Left lobe of liver (tissue), 2 donors: Measurements from ENCODE around the gene TMEM91. TPM values are rescaled to one million over a fixed set of nuclear protein-coding genes. Genes with fewer than 3 reads are reported as not detected.
A peak's percentile ranks its signal among the peaks of the same experiment; 100 is the strongest.
"Not testable (repeated sequence)": the region's sequence is repeated elsewhere in the genome, so short reads cannot be mapped to it uniquely, and the experiment has no call there.

Experiments used
- ATAC-seq: fragments of 200-7000 bp; cut with Tn5 transposase; one replicate; pipeline ENCODE4 v1.9.1; 2020; ENCODE audit warnings: mild to moderate bottlenecking, moderate library complexity
- DNase-seq: peaks from one replicate; pipeline ENCODE4 v3.0.0-alpha.2; 2020; ENCODE audit warnings: low spot score
- total RNA-seq: library from RNA; stranded (reverse); gene quantifications from one replicate; pipeline ENCODE4 v1.2.1, GENCODE V29; 2021
- donor health status: DM: no; HTN: no; CAD: no; lungs with moderate emphysema.
- donor health status: DM: no; HTN: yes; CAD: no.

The TMEM91 gene
- total RNA-seq, 1 donor from 2014 or later = 3.1 TPM

DNA sequence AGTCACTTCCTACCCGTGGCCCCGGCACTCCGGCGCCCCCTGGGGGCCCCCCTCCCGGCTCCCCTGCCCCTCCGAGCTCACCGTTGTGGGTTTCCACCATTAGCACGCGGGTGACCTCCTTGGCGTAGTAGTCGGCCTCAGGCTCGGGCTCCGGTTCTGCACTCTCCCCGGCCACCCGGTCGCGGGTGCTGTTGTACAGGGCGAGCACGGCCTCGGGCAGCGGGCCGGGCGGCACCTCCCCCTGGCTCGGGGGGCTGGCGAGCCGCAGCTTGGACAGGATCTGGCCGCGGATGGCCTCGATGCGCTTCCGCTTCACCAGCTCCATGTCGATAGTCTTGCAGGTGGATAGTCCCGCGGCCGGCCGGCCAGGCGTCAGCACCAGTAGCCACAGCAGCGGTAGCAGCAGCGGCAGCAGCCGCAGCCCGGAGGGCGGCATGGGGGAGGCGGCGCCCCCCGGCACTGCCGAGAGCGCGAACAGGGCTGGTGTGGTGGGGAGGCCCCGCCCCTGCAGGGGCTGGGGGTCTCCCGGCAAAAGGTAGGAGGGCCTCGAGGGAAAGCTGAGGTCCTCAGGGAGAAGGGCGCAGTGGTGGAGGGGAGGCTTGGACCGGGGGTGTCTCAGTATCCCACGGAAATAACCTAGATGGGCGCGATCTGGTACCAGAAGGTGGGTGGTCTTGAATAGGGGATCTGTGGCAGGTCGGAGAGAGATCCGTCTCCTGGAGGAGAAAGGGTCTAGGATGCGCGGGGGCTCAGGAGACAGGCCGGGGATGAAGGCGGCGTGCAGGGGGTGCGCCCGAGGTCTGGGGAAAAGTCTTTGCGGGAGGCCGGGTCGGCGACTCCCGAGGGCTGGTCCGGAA, 23.5 kb upstream of the TMEM91 start:
- DNase-seq = no peak
- peak; percentile 28 for ATAC-seq

DNA sequence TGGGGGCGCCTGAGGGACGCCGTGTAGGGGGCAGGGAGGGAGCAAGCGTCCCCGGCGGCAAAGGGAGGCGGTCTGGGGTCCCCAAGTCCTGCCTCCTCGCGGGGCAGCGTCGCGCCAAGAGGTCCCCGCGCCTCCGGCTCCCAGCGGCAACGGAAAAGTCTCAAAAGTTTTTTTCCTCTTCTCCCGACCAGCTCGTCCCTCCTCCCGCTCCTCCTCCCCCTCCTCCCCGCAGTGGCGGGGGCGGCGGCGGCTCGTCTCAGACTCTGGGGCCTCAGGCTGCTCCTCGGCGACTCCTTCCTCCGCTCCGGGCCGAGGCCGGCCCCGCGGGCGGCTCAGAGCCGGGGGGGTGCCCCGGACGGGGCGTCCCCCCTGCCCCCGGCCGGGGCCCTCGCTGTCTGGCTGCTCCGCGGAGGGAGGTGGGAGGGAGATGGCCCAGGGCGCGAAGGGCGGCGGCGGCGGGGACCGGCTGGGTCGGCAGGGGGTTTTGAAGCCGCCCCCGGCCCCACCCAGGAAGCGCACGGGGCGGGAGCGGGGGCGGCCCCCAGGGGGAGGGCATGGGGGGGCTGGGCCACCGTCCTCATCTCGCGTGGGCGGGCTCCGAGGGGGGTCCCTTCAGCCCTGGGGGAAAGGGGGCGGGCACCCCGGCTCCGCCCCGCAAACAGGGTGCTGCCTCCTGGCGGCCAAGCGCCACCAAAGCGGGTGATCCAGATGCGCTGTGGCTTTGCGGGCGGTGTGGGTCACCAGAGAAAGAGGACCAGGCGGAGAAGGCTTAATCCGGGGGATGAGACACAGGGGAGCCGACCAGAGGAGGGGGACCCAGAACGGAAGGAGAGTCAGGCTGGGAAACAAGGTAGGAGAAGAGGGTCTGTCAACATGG, 22.6 kb upstream of the TMEM91 start, which contains the start of gene TGFB1:
Gene TGFB1, minus strand, starts transcription at position 457 of the 877 bp plus-strand sequence. CDS start 878 bp downstream, outside the sequence.
- peak; percentile 78 for DNase-seq
- ATAC-seq = peak; percentile 78

DNA sequence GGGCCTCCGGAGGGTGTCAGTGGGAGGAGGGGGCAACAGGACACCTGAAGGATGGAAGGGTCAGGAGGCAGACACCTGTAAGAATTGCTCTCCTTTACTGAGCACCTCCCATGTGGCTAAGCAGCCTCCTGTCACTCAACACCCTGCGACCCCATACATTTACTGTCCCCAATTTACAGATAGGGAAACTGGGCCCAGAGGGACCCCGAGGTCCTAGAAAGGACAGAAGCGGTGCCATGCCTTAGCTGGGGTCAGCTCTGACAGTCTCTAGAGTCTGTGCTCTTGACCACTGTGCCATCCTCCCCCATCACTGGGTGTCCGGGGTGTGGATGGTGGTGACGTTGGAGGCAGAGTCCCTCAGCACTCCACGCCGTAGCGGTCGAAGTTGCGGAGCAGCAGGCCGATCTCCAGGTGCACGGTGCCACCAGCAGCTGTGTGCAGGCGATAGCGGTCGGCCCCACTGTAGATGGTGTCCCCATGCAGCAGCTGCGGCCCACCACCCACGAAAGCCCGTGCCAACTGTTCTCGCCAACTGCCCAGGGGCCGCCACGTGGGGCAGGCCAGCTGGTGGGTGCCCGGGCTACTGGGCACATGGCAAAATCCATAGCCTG, 21.9 kb upstream of the TMEM91 start:
- DNase-seq = no peak

DNA sequence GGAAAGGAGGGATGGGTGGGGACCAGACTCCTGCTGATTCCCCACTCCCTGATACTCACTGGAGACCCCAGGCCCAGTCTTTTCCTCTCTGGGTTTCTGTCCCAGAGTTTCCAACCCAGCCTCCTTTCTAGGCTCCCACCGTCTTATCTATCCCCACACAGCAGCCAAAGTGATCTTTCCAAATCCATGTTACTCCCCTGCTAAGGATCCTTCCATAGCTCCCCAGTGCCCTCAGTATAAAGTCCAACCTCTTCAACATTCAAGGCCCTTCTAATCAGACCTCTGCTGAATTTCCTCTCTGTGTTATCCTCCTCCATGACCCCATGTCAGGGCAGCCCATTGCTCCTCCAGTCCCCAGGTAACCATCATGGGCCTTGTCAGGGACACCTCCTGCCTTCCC, 21.3 kb upstream of the TMEM91 start:
- no peak for DNase-seq
- ATAC-seq = no peak

More for the DNA sequence above, 21.9 kb upstream of the TMEM91 start:
- no peak for ATAC-seq

DNA sequence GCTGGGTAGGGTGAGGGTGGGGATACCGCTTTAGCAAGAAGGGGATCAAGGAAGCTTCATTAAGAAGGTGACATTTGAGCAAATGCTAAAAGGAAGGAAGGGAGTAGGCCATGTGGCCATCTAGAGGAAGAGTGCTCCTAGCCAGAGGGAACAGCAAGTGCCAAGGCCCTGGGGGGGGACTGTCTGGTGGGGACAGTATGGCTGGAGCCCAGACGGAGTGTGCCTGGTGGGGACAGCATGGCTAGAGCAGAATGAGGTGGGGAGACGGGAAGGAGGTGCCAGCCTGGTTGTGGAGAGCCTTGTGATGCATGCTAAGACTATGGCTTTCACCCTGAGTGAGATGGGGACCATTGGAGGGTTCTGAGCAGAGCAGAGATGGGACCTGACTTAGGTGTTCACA, 20.5 kb upstream of the TMEM91 start:
- no peak for DNase-seq
- ATAC-seq = no peak

DNA sequence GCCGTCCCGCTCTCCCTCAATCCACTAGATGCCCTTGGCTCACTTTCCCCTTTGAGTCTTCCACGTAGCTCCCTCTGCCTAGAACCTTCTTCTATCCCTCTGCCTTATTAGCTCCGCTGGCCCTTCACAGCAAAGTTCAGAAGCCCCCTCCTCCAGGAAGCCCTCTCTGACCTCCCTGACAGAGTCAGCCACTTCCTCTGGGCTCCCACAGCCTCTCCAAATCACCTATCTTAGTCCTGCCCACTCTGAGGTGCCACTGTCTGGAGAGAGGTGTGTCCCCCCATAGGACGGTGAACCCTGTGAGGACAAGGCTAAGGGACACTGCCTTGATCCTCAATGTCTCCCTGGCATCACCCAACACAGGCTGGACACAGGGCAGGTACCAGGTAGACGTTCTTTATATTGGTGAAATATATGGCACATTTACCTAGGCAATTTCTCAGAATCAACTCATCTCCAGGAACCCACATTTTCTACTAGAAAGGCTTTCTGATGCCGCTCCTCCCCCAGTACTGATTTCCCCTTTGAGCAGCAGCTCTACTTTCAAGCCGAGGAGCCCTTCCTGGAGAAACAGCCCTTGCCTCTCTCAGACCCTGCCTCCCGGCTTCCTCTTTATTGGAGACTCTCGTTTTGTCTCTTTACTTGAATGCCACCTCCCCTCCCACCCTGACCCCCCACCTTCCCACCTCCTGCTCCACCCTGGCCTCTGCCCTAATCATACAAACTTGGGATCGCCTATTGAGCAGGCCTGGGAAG, 19.2 kb upstream of the TMEM91 start:
- ATAC-seq = no peak
- DNase-seq = no peak

DNA sequence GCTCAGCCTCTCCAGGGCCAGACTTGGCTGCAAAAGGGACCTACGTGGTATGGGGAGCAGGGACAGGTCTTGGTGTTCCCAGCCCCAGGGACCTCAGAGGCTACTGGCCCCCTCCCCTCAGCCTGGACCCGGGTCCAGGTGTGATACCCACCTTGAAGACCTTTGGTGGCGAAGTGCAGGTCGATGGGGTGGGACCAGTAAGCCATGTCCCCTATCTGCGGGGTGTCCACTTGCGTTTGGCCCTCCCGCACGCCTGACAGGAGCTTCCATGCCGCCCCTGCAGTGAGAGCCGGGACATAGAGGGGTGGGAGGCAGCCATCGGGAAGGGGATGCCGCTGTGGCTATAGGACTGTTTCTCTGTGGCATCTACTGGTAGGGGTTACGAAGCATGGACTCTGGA, 18.6 kb upstream of the TMEM91 start:
- ATAC-seq (no peak), DNase-seq (no peak)

DNA sequence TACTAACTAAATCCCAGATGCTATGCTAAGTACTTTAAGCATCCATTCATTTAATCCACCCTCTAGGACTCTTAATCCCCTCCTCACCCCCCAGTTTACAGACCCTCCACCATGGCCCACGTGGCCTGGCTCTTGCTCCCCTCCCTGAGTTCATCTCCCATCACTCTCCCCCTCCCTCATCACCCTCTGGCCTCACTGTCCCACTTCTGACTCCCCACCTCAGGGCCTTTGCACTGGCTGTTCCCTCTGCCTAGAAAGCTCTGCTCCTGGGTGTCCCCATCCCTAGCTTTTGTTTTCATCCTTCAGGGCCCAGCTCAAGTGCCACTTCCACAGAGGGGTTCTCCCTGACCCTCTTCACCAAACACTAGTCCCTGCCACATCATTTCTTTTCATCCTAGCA, 16.6 kb upstream of the TMEM91 start:
- DNase-seq = no peak
- no peak for ATAC-seq

DNA sequence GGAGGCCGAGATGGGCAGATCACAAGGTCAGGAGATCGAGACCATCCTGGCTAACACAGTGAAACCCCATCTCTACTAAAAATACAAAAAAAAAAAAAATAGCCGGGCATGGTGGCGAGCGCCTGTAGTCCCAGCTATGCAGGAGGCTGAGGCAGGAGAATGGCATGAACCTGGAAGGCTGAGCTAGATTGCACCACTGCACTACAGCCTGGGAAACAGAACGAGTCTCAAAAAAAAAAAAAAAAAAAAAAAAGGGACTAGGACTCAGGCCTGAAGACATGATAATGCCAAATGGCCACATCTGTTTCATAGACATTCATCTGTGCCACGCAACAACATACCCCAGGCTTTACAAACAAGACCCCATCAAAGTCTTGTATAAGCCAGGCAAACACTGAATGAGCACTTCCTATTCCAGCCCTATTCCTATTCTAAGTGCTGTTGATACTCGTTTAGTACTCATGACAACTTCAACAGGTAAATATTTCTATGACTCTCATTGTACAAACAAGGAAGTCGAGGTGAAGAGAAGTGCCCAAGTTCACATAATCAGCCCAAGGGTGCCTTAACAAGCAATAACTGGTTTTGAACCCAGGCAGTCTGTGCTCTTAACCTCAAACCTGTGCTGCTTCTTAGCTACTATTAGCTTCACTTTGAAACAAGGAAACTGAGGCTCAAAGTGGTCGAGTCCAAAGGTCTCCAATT, 14.0 kb upstream of the TMEM91 start:
- DNase-seq (no peak), ATAC-seq (no peak)

DNA sequence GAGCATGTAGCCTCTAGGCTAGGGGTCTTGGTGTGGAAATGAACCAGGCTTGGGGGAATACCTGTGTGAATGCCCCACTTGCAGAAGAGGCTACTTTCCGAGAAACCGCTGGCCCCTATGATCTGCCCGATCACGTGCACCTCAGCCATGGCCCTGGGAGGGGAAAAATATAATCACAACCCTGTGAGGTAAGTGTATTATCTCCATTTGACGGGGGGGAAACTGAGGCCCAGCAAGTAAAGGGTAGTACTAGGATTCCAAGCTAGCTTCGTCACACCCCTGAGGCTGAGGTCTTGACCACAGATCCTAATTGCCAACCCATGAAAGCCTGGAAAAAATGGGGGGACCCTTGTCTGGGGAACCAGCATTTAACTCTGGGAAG, 13.0 kb upstream of the TMEM91 start:
- no peak for DNase-seq
- ATAC-seq = no peak

DNA sequence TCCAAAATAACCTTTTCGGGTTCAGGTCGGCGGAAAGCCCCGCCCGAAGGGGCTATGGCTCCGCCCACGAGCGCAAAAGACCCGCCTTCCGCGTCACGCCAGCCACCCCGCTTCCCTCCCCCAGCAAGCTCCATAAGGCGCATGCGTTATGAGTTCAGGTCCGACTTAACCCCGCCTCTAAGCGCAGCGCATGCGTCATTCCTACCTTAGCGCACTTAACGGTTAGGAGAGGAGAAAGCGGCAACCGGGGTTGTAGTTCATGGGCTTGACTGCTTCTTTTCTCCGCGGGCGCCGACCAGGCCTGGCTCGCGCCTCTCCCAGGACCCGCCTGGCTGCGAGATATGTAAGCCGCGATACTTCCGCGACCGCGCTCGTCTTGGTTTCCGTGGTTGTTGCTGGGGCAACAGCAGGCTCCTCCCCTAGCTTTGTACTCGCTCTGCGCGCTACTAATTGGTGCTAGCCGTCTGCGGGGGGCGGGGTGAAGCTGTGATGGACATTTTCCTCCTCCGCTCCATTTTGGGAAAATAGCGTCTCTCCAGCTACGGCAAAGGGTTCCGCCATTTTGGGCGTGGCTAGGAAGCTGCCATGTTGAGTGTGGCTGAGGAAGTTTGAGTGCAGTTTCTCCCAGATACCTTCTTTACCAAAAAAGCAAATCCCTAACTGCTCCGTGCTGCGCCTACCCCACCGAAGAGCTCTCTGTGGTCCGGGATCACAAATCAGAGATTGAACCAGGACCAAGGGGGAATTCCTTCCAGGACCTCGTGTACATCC, 12.4 kb upstream of the TMEM91 start, which contains the start of gene B9D2:
Gene B9D2, minus strand, starts transcription at position 397 of the 771 bp plus-strand sequence. CDS start 630 bp downstream, outside the sequence.
- DNase-seq (peak; percentile 98), ATAC-seq (peak; percentile 96)

DNA sequence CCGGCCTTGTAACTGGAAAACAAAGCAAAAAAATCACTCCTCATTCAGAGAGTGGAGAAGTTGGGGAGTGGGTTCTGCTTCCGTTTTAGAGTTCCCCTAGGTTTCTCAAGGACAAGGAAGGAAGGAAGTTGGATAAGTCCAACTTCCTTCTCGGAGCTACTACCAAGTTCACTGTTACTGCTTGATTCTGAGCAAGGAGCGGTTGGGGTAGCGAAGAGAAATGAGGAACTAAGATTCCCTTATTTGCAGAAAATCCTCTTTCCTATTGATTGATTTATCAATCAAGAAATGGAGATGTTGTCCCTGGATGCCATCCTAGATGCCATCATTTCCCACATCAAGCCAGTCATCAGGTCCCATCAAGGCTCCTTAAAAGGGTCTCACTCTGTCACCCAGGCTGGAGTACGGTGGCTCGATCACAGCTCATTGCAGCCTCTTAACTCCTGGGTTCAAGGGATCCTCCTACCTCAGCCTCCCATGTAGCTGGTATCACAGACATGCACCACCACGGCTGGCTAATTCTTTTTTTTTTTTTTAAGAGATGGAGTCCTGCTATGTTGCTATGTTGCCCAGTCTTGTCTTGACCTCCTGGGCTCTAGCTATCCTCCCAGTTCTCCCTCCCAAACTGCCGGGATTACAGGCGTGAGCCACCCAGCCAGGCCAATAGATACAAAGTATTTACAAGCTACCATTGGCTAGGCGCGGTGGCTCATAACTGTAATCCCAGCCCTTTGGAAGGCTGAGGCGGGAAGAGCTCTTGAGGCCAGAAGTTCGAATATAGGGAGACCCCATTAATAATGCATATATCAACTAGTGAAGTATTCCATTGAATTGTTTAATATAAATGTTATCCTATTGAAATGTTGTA, 11.6 kb upstream of the TMEM91 start:
- ATAC-seq (no peak), DNase-seq (no peak)

DNA sequence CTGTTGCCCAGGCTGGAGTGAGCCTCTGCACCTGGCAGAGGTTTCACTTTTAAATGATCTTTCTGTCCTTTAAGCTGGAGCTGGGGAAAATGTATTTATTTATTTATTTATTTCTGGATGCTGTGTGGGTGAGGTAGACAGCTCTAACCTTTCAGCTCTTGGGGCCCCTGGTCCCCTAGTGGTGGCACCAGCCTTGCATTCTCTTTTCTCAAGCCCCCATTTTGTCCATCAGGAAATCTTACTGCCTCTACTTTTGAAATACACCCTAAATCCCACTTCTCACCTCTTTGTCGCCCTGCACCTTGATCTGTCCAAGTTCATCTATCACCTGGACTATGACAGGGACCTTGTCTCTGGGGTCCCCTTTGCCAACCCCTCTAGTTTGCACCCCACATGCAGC, 10.2 kb upstream of the TMEM91 start:
- DNase-seq (no peak), ATAC-seq (no peak)

DNA sequence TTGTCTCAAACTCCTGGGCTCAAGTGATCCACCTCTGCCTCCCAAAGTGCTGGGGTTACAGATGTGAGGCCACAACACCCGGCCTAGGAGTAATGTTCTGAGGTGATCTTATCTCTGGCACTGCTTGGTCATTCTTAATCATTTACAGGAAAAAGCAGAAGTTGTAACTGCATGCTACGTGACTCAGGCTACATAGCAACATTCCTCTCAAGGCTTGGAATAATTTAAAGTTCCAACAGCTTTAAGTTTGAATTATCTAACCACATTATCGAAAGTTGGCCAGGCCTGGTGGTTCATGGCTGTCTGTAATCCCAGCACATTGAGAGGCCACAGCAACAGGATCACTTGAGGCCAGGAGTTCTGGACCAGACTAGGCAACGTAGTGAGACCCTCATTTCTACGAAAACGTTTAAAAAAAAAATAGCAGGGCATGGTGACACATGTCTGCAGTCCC, 8.5 kb upstream of the TMEM91 start:
- DNase-seq (no peak), ATAC-seq (no peak)

DNA sequence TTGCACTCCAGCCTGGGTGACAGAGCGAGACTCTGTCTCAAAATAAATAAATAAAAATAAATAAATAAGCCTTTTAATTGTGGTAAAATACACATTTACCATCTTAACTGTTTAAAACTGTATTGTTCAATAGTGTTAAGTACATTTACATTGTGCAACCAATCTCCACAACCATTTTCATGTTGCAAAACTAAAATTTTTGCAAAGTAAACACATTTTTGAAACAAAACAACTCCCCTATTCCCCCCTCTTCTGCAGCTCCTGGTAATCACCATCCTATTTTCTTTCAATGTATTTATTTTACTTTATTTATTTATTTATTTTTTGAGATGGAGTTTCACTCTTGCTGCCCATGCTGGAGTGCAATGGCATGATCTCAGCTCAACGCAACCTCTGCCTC, 6.6 kb upstream of the TMEM91 start:
- DNase-seq (no peak), ATAC-seq (no peak)

DNA sequence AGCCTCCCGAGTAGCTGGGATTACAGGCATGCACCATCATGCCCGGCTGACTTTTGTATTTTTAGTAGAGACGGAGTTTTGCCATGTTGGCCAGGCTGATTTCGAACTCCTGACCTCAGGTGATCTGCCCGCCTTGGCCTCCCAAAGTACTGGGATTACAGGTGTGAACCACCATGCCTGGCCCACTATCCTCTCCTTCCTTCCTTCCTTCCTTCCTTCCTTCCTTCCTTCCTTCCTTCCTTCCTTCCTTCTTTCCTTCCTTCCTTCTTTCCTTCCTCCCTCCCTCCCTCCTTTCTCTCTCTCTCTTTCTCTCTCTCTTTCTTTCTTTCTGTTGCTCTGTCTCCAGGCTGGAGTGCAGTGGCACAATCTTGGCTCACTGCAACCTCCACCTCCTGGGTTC, 5.2 kb upstream of the TMEM91 start:
- not testable (repeated sequence) for DNase-seq, ATAC-seq

DNA sequence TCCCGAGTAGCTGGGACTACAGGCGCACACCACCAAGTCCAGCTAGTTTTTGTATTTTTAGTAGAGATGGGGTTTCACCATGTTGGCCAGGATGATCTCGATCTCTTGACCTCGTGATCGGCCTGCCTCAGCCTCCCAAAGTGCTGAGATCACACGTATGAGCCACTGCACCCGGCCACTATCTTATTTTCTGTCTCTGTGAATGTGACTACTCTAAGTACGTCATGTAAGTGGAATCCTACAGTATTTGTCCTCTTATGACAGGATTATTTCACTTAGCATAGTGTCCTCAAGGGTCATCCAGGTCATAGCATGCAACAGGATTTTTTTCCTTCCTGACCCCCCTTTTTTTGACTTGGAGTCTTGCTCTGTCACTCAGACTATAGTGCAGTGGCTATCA, 4.8 kb upstream of the TMEM91 start:
- no peak for DNase-seq
- ATAC-seq = no peak

DNA sequence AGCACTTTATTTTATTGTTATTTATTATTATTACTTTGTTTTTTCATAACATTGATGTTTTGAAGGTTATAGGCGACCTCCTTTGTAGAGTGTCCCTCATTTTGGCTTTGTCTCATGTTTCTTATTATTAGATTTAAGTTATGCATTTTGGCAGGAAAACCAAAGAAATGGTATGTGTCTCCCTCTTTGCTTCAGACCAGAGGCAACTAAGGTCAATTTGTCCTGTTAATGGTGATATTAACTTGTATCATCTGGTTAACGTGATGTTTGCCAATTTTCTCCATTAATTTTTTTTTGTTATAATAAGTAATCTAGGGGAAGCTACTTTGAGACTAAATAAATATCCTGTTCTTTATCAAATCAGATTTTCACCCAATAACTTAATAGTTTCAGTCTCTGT, 3.8 kb upstream of the TMEM91 start:
- DNase-seq = no peak
- no peak for ATAC-seq
